ENCODE results near the gene ALDH6A1. TPM values are rescaled to one million over a fixed set of nuclear protein-coding genes. Genes with fewer than 3 reads are reported as not detected.

ALDH6A1 gene
- total and polyA plus RNA-seq, 12 donors, result 11.3 to 129 (median 78.5) TPM

GRCh38 chr14:74015176-74015575 lies 69.1 kb downstream of the ALDH6A1 start:
- H3K27ac ChIP-seq, result peak overlapping the region in 1 of 10 donors; percentile 6
- peaks cover 0 to 16% (median 12%) of the 10 kb centered on the region in 9 donors for H3K4me1 ChIP-seq
- ATAC-seq (no peak), DNase-seq (no peak)
- intact Hi-C loops (cut with DNase I), result no loop called here
- no peaks in the 10 kb centered on the region for H3K27me3 ChIP-seq
- TF ChIP-seq CTCF (IDR thresholded peaks at IDR 0.05), result no peak
- no peak overlapping the region for H3K4me3 ChIP-seq
- peaks cover 0 to 47% (median 6%) of the 10 kb centered on the region in 9 donors for H3K36me3 ChIP-seq
- H3K9me3 ChIP-seq, result no peaks in the 10 kb centered on the region
- WGBS, 2 donors, result 90 to 94% methylated on average over 3 of the region's 3 CpGs

GRCh38 chr14:74014299-74014698 lies 70.0 kb downstream of the ALDH6A1 start:
- Histone ChIP-seq H3K9me3 (no peaks in the 10 kb centered on the region), H3K4me3 (no peak overlapping the region), H3K36me3 (peaks cover 0 to 56% (median 6%) of the 10 kb centered on the region in 9 donors), H3K27me3 (no peaks in the 10 kb centered on the region), H3K4me1 (peaks cover 0 to 10% (median 5%) of the 10 kb centered on the region in 9 donors), H3K27ac (no peak overlapping the region)
- intact Hi-C loops (cut with DNase I), result no loop called here
- TF ChIP-seq CTCF (IDR thresholded peaks at IDR 0.05), result no peak
- ATAC-seq, result no peak
- no peak for DNase-seq
- WGBS, 2 donors, result 94 to 98% methylated on average over 1 of the region's 1 CpG

DNA sequence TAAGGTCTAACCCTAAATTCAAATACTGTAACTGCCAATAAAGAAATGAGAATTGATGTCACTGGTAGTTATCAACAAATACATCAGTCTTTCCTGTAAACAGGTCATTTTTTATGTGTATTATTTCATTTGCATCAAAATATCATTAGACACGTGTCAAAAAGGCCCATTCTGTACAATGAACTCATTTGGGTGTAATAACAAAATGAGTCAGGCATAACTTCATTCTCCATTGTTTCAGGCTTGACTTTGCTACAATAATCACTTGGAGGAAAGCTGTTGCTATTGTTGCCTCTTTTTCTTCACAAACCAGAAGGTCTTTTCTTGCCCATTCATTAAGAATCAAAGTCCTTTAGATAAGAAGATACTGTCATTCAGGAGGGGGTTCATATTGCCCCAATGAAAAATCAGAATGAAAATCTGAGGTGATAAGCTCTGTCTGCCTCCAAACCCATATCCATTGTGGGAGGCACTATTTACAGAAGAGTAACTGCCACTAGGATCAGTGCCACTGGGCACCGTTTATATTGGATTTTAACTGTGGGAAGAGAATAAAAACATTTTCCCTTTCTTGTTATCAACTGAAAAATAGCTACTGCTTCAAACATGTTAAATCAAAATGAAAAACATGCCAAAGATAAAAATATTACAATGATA lies 75.3 kb downstream of the ALDH6A1 start:
- H3K36me3 ChIP-seq, result peaks cover 0 to 91% (median 12%) of the 10 kb centered on the region in 9 donors
- no peaks in the 10 kb centered on the region for H3K27me3 ChIP-seq
- intact Hi-C loops (cut with DNase I), result no loop called here
- H3K4me3 ChIP-seq, result no peak overlapping the region
- no peak for TF ChIP-seq CTCF (IDR thresholded peaks at IDR 0.05)
- DNase-seq, result no peak
- WGBS, 2 donors, result 88 to 95% methylated on average over 2 of the region's 2 CpGs
- no peak for ATAC-seq
- no peaks in the 10 kb centered on the region for H3K9me3 ChIP-seq
- H3K4me1 ChIP-seq, result no peaks in the 10 kb centered on the region
- H3K27ac ChIP-seq, result no peak overlapping the region

Other genes starting within 250 kb of the ALDH6A1 start
- gene PTGR2, start 232.6 kb downstream of the ALDH6A1 start, total RNA-seq, result 10 to 100 TPM; 24.8 to 48.7 (median 36.7) TPM
- 10 to 100 TPM in 1 of 2 donors, 1 to 10 TPM in 1; 9.5 to 21.7 TPM for gene PTGR2, start 232.6 kb downstream of the ALDH6A1 start, polyA plus RNA-seq
- 10 to 100 TPM; 15.3 to 23.7 (median 18.8) TPM for gene ZNF410, start 197.6 kb downstream of the ALDH6A1 start, total RNA-seq
- 10 to 100 TPM; 21.0 to 24.6 TPM for gene ZNF410, start 197.6 kb downstream of the ALDH6A1 start, polyA plus RNA-seq
- gene FAM161B, start 134.4 kb downstream of the ALDH6A1 start, total RNA-seq, result 1 to 10 TPM; 2.9 to 6.5 (median 4.2) TPM
- gene FAM161B, start 134.4 kb downstream of the ALDH6A1 start, polyA plus RNA-seq, result 1 to 10 TPM; 1.5 to 3.3 TPM
- gene COQ6, start 134.2 kb downstream of the ALDH6A1 start, total RNA-seq, result 10 to 100 TPM; 29.4 to 52.2 (median 48.0) TPM
- gene COQ6, start 134.2 kb downstream of the ALDH6A1 start, polyA plus RNA-seq, result 10 to 100 TPM; 32.6 to 33.6 TPM
- gene ENTPD5, start 65.2 kb downstream of the ALDH6A1 start, total RNA-seq, result 1 to 10 TPM; 6.5 to 10.0 (median 8.2) TPM
- 1 to 10 TPM; 3.8 to 5.8 TPM for gene ENTPD5, start 65.2 kb downstream of the ALDH6A1 start, polyA plus RNA-seq
- gene BBOF1, start 65.1 kb downstream of the ALDH6A1 start, total RNA-seq, result 1 to 10 TPM; 1.8 to 5.9 (median 3.4) TPM
- 1 to 10 TPM; 3.1 to 5.4 TPM for gene BBOF1, start 65.1 kb downstream of the ALDH6A1 start, polyA plus RNA-seq
- gene LIN52, start 503 bp upstream of the ALDH6A1 start, total RNA-seq, result 10 to 100 TPM in 4 of 10 donors, 1 to 10 TPM in 6; 4.7 to 13.6 (median 9.0) TPM
- 1 to 10 TPM; 5.3 to 6.9 TPM for gene LIN52, start 503 bp upstream of the ALDH6A1 start, polyA plus RNA-seq
- gene VSX2, start 155.0 kb upstream of the ALDH6A1 start, total RNA-seq, result not detected
- not detected for gene VSX2, start 155.0 kb upstream of the ALDH6A1 start, polyA plus RNA-seq
- 10 to 100 TPM; 18.1 to 26.3 (median 22.0) TPM for gene ABCD4, start 218.5 kb upstream of the ALDH6A1 start, total RNA-seq
- 10 to 100 TPM; 17.8 to 76.4 TPM for gene ABCD4, start 218.5 kb upstream of the ALDH6A1 start, polyA plus RNA-seq